Stimulated activated naive CD8-positive, alpha-beta T cell treated with anti-CD3 and anti-CD28 coated beads, Interleukin-15, amount 100 ng/mL, for 72 hours (primary cell): ENCODE results near the gene FAM90A1.
"Not testable (repeated sequence)": the region's sequence is repeated elsewhere in the genome, so short reads cannot be mapped to it uniquely, and the experiment has no call there.

Experiments
- ATAC-seq: fragments of 150-1000 bp; cut with Tn5 transposase; 2 replicates; pipeline ENCODE4 v1.10.0; 2021; ENCODE audit warnings: mild to moderate bottlenecking, moderate library complexity
- DNase-seq, 2 donors: peaks; one replicate each; pipeline ENCODE4 v3.0.0; 2021 to 2022
- H3K27ac Mint-ChIP-seq, 2 donors: one replicate each; pipeline ENCODE4 v1.8.0; 2022; ENCODE audit warnings: mild to moderate bottlenecking in 2 of 2, mixed read lengths in 2 of 2, moderate library complexity in 2 of 2
- H3K27me3 Mint-ChIP-seq: one replicate; pipeline ENCODE4 v1.8.0; 2022; ENCODE audit warnings: mixed read lengths
- H3K4me1 Mint-ChIP-seq: one replicate; pipeline ENCODE4 v1.8.0; 2022; ENCODE audit warnings: mild to moderate bottlenecking, mixed read lengths
- H3K4me3 Mint-ChIP-seq, 2 donors: one replicate each; pipeline ENCODE4 v1.8.0; 2022; ENCODE audit warnings: mild to moderate bottlenecking in 2 of 2, mixed read lengths in 2 of 2, moderate library complexity in 1 of 2
- H3K9me3 Mint-ChIP-seq, 2 donors: one replicate each; pipeline ENCODE4 v1.8.0; 2022; ENCODE audit warnings: mixed read lengths in 2 of 2

Gene FAM90A1

GRCh38 chr12:8226992-8227731 lies at the start of gene FAM90A1:
Gene FAM90A1 (minus strand): TSS chr12:8227618. CDS start chr12:8224832, 2,786 bp downstream.
- H3K9me3 Mint-ChIP-seq, ATAC-seq: not testable (repeated sequence)
- peaks cover 14% of the 10 kb centered on the region for H3K27me3 Mint-ChIP-seq
- DNase-seq: peak; percentile 23 to 58
- H3K4me1 Mint-ChIP-seq: peaks cover 37% of the 10 kb centered on the region
- peak within 1 kb of the TSS; percentile 85 to 86 for H3K4me3 Mint-ChIP-seq
- H3K27ac Mint-ChIP-seq: peak within 1 kb of the TSS; percentile 64 to 73

- not testable (repeated sequence) for H3K9me3 Mint-ChIP-seq, DNase-seq, H3K27ac Mint-ChIP-seq, ATAC-seq, H3K27me3 Mint-ChIP-seq, H3K4me3 Mint-ChIP-seq, H3K4me1 Mint-ChIP-seq
Observed at GRCh38 chr12:8276397-8276796, 49.0 kb upstream of the FAM90A1 start.

GRCh38 chr12:8266706-8267105 lies 39.3 kb upstream of the FAM90A1 start:
- H3K27me3 Mint-ChIP-seq, H3K4me1 Mint-ChIP-seq, H3K4me3 Mint-ChIP-seq, H3K9me3 Mint-ChIP-seq, ATAC-seq, DNase-seq, H3K27ac Mint-ChIP-seq: not testable (repeated sequence)

- H3K27ac Mint-ChIP-seq: peak overlapping the region in 1 of 2 donors; percentile 6
- H3K4me3 Mint-ChIP-seq, DNase-seq, H3K27me3 Mint-ChIP-seq, H3K4me1 Mint-ChIP-seq, ATAC-seq, H3K9me3 Mint-ChIP-seq: not testable (repeated sequence)
Observed at GRCh38 chr12:8264236-8264635, 36.8 kb upstream of the FAM90A1 start.

GRCh38 chr12:8261111-8261554 lies 33.7 kb upstream of the FAM90A1 start:
- not testable (repeated sequence) for H3K27me3 Mint-ChIP-seq, H3K27ac Mint-ChIP-seq, H3K9me3 Mint-ChIP-seq, H3K4me3 Mint-ChIP-seq, ATAC-seq, DNase-seq, H3K4me1 Mint-ChIP-seq

GRCh38 chr12:8256356-8256755 lies 28.9 kb upstream of the FAM90A1 start:
- not testable (repeated sequence) for H3K27me3 Mint-ChIP-seq, ATAC-seq, H3K27ac Mint-ChIP-seq

GRCh38 chr12:8254705-8255104 lies 27.3 kb upstream of the FAM90A1 start:
- H3K4me1 Mint-ChIP-seq, ATAC-seq, H3K9me3 Mint-ChIP-seq, DNase-seq, H3K27me3 Mint-ChIP-seq, H3K4me3 Mint-ChIP-seq: not testable (repeated sequence)
- H3K27ac Mint-ChIP-seq: peak overlapping the region in 1 of 2 donors; percentile 60

More at GRCh38 chr12:8256356-8256755, 28.9 kb upstream of the FAM90A1 start:
- not testable (repeated sequence) for H3K4me3 Mint-ChIP-seq, H3K4me1 Mint-ChIP-seq, DNase-seq, H3K9me3 Mint-ChIP-seq

GRCh38 chr12:8252056-8252818 lies 24.8 kb upstream of the FAM90A1 start:
- not testable (repeated sequence) for ATAC-seq, H3K9me3 Mint-ChIP-seq, DNase-seq, H3K27ac Mint-ChIP-seq, H3K27me3 Mint-ChIP-seq, H3K4me1 Mint-ChIP-seq, H3K4me3 Mint-ChIP-seq

GRCh38 chr12:8251616-8252015 lies 24.2 kb upstream of the FAM90A1 start:
- not testable (repeated sequence) for H3K4me1 Mint-ChIP-seq, DNase-seq, H3K27ac Mint-ChIP-seq, H3K4me3 Mint-ChIP-seq, H3K9me3 Mint-ChIP-seq, H3K27me3 Mint-ChIP-seq, ATAC-seq

- not testable (repeated sequence) for DNase-seq, H3K4me3 Mint-ChIP-seq, H3K27me3 Mint-ChIP-seq, H3K4me1 Mint-ChIP-seq, H3K9me3 Mint-ChIP-seq, H3K27ac Mint-ChIP-seq, ATAC-seq
Observed at GRCh38 chr12:8246941-8247535, 19.6 kb upstream of the FAM90A1 start.

GRCh38 chr12:8243682-8244161 lies 16.3 kb upstream of the FAM90A1 start:
- Mint-ChIP-seq H3K4me3 (peak overlapping the region; percentile 95 to 97), H3K4me1 (peaks cover 28% of the 10 kb centered on the region)

GRCh38 chr12:8242880-8243681 lies 15.7 kb upstream of the FAM90A1 start:
- ATAC-seq (peak; percentile 98), DNase-seq (peak; percentile 100)
- Mint-ChIP-seq H3K27ac (peak overlapping the region; percentile 97 to 99), H3K4me1 (peaks cover 28% of the 10 kb centered on the region), H3K4me3 (peak overlapping the region; percentile 95 to 97)
- not testable (repeated sequence) for H3K9me3 Mint-ChIP-seq, H3K27me3 Mint-ChIP-seq

More at GRCh38 chr12:8243682-8244161, 16.3 kb upstream of the FAM90A1 start:
- not testable (repeated sequence) for H3K27me3 Mint-ChIP-seq, H3K9me3 Mint-ChIP-seq, ATAC-seq, DNase-seq
- H3K27ac Mint-ChIP-seq: peak overlapping the region; percentile 82 to 97

- not testable (repeated sequence) for H3K27me3 Mint-ChIP-seq, DNase-seq, ATAC-seq, H3K9me3 Mint-ChIP-seq
- Mint-ChIP-seq H3K27ac (peak overlapping the region in 1 of 2 donors; percentile 78), H3K4me3 (peak overlapping the region; percentile 86 to 95), H3K4me1 (peaks cover 28% of the 10 kb centered on the region)
Observed at GRCh38 chr12:8242622-8242879, 15.1 kb upstream of the FAM90A1 start.

GRCh38 chr12:8241917-8242621 lies 14.7 kb upstream of the FAM90A1 start:
- peak; percentile 28 to 41 for DNase-seq
- peak overlapping the region; percentile 86 to 95 for H3K4me3 Mint-ChIP-seq
- ATAC-seq, H3K9me3 Mint-ChIP-seq, H3K27me3 Mint-ChIP-seq: not testable (repeated sequence)
- peak overlapping the region; percentile 42 to 78 for H3K27ac Mint-ChIP-seq
- H3K4me1 Mint-ChIP-seq: peaks cover 32% of the 10 kb centered on the region
